ENCODE results near the gene COL18A1.

COL18A1 gene

DNA sequence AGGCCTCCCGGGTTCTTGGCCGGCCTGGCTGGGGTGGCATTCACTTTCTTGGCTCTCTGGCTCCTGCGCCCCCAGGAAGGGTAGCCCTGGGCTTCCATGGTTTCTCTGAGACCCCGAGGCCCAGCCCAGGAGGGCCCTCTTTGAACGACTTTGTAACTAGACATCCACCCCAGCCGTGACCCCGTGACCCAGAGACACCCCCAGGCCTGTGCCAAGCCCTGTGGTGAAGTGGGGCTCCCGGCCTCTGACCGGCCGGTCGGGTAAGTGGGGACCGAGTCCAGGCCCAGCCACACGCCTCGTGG, 64.0 kb downstream of the COL18A1 start:
- no peak for DNase-seq (ENCODE audit: low read depth)

GRCh38 chr21:45469273-45470086, 64.5 kb downstream of the COL18A1 start:
- no peak for DNase-seq (ENCODE audit: low read depth)

GRCh38 chr21:45470087-45470515, 65.1 kb downstream of the COL18A1 start:
- no peak for DNase-seq (ENCODE audit: low read depth)

GRCh38 chr21:45470773-45471524, 66.0 kb downstream of the COL18A1 start:
- peak; percentile 70 for DNase-seq (ENCODE audit: low read depth)

DNA sequence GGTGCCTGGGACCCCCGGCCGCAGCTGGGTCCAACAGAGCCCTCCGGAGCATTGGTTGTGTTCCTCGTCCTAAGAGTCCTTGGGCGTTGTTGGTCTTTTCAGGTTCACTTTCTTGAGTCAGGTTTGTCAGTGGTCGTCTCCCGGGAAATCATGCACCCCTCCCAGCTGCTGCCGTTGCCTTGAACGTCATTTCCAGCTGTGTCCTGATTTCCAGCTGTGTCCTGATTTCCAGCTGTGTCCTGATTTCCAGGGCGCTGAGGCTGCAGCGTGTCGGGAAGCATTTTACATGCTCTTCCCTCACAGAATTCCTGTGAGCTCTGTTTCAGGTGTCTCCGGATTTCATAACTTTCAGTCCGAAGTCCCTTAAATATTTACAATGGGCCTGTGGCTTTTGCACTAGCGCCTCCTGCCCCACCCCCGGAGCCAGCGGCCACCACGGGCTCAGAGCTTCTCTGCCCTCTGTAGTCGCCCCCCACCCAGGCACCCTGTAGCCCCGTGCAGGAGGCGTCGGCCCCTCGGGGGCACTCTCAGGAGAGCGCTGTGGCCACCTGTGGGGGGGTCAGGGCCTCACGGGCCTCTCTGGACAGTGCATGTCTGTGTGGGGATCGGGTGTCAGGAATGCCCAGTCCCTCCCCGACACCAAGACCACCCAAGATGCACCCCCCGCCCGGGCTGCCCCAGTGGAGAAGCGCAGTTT, 66.7 kb downstream of the COL18A1 start:
- no peak for DNase-seq (ENCODE audit: low read depth)

- no peak for DNase-seq (ENCODE audit: low read depth)
Observed at GRCh38 chr21:45472445-45473365, 67.7 kb downstream of the COL18A1 start.

DNA sequence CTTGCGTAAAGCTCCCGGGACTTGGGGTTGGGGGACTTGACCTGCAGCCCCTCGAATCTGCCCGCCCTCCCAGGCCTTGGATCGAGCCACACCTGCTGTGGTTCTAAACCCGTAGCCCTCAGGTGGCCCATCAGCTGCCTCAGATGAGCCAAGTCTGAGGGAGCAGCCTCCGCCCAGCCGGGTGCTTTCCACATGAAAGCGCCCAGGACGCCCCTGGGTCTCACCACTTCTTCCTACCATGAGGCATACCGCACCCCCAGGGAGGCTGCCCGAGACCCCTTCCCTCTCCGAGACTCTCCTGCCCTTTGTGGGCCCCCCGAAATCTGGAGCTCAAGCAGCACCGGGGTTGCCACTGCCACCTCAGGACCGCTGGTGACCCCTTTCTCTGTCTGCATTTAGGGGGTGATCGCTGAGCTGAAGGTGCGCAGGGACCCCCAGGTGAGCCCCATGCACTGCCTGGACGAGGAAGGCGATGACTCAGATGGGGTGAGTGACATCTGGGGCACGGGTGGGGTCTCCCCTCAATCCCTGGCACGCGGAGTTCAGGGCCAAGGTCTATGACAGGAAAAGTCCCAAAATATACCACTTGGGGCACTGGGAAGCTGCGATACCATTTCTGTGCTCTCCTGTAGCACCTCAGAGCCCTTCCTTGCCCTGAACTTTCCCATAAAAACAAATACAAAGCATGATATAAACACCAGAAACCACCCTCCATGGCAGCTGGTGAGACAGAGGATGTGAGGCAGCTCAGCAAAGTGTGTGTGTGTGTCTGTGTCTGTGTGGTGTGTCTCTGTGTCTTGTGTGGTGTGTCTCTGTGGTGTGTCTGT, 68.7 kb downstream of the COL18A1 start:
- DNase-seq (ENCODE audit: low read depth), result no peak

- DNase-seq (ENCODE audit: low read depth), result no peak
Observed at GRCh38 chr21:45474323-45474950, 69.5 kb downstream of the COL18A1 start.

DNA sequence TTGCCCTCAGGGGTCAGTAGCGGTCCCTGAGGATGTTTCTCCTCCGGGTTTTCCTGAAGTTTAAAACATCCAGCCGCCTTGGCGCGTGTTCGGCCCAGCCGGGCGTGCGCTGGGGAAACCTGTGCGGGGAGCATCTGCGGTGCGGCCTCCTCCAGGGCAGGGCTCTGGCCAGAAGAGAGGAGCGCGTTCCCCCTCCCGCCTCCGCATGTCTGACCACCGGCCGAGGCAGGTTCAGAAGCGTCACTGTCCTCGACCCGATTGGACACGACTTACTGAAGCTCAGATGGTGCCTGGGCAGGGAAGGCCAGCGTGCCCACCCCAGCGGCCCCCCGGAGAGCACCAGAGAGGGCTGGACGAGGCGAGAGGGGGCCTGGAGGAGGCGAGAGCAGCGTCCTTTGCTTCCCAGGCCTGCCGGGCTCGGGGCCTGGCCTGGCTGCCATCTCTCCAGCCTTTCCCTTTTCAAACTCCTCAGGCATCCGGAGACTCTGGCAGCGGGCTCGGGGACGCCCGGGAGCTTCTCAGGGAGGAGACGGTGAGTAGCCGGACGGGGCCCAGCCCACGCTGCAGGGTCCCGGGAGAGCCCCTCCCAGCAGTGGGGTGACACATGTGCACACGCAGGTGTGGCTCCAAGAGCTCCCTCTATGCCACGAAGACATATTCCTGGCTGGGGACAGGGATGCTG, 70.2 kb downstream of the COL18A1 start:
- no peak for DNase-seq (ENCODE audit: low read depth)

DNA sequence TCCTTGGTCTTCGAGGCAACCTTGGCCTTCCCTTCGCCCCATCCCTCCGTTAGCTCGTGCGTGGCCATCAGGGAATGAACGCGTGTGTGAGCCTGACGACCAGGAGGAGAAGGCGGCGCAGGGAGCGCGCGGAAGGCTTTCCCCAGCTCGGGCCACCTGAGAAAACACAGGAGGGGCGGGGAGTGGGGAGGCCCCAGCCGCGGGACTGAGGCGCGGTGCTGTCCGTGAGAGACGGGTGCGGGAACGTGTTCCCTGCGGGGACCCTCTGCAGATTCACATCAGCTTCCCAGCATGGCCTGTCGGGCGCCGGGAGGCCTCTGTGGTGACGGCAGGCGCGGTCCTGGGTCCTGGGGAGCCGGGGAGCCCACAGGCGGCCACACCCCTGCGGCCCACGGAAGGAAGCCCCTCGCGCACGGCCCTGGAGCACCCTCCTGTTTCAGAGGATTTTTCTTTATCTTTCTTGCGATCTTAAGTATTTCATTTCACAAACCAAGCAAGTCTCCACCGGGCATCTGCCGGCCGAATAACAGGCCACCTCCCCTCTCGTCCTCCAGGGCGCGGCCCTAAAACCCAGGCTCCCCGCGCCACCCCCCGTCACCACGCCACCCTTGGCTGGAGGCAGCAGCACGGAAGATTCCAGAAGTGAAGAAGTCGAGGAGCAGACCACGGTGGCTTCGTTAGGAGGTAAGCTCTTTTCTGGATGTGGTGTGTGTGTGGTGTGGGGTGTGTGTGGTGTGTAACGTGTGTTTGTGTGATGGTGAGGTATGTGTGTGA, 71.0 kb downstream of the COL18A1 start:
- DNase-seq (ENCODE audit: low read depth), result no peak

- DNase-seq (ENCODE audit: low read depth), result no peak
Observed at GRCh38 chr21:45476582-45476981, 71.6 kb downstream of the COL18A1 start.

DNA sequence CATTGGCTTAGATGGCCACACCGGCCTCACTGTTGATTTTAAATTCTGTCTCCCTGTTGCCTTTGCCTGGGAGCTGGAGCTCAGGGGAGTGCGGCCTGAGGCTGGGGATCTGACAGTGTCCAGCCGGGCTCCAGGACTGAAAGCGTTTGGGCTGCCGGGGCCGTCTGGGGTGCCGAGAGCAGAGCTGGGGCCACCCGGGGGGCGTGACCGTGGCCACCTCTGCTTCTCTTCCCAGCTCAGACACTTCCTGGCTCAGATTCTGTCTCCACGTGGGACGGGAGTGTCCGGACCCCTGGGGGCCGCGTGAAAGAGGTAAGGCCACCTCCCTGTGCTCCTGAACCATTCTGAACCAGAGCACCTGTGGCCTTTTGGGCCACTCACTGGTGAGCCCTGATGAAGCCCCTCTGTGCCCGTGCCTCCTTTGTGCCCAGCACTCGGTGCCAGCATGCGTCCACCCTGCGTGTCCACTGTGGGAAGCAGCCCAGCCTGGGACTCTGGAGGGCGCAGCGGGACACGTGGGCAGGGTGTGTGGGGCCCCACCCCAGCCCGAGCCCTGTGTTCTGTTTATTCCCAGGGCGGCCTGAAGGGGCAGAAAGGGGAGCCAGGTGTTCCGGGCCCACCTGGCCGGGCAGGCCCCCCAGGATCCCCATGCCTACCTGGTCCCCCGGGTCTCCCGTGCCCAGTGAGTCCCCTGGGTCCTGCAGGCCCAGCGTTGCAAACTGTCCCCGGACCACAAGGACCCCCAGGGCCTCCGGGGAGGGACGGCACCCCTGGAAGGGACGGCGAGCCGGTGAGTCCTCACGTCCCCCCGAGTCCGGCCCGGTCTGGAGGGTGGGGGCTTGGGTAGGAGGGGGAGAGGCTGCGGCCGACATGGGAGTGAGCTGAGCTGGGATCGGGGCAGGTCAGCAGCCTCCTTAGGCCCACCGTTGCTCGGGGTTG, 72.5 kb downstream of the COL18A1 start:
- no peak for DNase-seq (ENCODE audit: low read depth)

- no peak for DNase-seq (ENCODE audit: low read depth)
Observed at GRCh38 chr21:45478115-45478801, 73.3 kb downstream of the COL18A1 start.

- no peak for DNase-seq (ENCODE audit: low read depth)
Observed at GRCh38 chr21:45478816-45479669, 74.1 kb downstream of the COL18A1 start.

GRCh38 chr21:45479691-45480675, 75.0 kb downstream of the COL18A1 start:
- DNase-seq (ENCODE audit: low read depth), result no peak

Data from non-pigmented ciliary epithelial cell (primary cell).